C1 segment of cervical spinal cord (tissue), 14 donors: ENCODE results near the gene APOL5.
"Not testable (repeated sequence)": the region's sequence is repeated elsewhere in the genome, so short reads cannot be mapped to it uniquely, and the experiment has no call there.

Source experiments
- DNase-seq, 14 donors: peaks; one replicate each; lab custom pipeline; 2025; lab: John Stamatoyannopoulos, UW

The APOL5 gene, protein sequence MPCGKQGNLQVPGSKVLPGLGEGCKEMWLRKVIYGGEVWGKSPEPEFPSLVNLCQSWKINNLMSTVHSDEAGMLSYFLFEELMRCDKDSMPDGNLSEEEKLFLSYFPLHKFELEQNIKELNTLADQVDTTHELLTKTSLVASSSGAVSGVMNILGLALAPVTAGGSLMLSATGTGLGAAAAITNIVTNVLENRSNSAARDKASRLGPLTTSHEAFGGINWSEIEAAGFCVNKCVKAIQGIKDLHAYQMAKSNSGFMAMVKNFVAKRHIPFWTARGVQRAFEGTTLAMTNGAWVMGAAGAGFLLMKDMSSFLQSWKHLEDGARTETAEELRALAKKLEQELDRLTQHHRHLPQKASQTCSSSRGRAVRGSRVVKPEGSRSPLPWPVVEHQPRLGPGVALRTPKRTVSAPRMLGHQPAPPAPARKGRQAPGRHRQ

GRCh38 chr22:35717572-35717971, at the start of gene APOL5:
Gene APOL5 (plus strand): TSS chr22:35717872. CDS start chr22:35717872, 0 bp downstream.
- no peak for DNase-seq

DNA sequence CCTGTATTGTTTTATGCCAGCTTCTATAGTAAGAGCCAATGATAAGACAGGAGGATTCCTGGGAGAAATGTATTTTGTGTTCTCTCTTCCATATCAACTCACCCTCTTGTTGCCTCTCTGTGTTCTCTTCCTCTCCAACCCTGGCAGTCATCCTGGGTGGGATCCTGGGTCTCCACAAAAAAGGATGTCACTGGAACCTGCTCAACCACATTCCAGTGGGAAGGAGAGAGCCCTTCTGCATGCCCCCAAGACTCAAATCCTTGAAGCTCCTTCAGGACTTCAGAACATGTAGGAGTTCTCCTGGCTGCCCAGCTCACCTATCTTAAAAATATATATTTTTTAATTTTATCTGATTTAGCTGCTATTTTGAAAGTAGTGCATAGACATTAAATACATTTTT, 43.3 kb upstream of the APOL5 start:
- DNase-seq = no peak

GRCh38 chr22:35676065-35676464, 41.6 kb upstream of the APOL5 start:
- not testable (repeated sequence) for DNase-seq

DNA sequence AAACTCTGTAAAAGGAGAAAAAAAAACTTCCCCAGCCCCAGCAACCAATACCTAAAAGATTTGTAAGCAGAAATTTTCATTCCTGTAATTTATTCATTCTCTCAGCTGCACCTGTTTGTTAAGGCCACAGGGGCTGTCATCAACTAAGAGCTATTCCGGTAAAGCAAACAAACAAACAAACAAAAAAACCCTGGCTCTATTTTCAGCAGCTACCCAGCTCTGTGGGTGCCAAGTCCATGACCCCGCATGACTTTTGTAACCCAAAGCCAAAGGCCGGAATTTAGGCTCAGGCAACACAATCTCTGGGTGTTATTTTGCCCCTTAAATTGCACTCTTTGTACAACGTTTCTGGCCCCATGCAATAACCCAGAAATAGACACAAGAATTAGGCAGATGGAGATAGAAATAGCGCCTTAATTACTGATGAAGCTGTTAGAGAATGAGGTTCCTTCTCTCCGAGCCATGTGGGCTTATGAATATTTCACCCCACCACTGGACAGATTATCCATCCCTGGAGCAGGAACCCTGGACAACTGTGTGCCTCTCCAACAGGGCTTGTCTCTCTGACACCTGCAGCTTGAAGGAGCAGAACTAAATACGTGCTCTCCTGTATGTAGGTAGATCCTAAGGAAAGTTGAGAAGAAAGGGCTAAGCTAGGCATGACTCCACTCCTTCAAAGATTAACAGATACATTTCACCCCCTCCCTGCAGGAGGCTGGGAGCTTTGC, 40.0 kb upstream of the APOL5 start:
- DNase-seq = no peak

DNA sequence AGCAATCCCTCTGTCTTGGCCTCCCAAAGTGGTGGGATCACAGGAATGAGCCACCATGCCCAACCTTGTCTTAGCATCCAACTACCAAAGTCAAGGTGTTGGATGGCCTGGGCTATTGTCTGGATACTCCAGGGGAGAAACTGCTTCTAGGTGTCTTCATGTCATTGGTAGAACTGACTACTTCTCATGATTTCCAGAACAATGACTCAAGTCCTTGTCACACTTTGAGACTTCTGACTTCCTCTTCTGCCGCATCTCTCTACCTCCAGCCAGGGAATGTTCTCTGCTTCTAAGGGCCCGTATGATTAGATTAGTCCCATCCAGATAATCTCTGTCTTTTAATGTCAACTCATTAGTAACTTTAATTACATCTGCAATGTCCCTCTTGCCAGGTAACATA, 38.8 kb upstream of the APOL5 start:
- no peak for DNase-seq

DNA sequence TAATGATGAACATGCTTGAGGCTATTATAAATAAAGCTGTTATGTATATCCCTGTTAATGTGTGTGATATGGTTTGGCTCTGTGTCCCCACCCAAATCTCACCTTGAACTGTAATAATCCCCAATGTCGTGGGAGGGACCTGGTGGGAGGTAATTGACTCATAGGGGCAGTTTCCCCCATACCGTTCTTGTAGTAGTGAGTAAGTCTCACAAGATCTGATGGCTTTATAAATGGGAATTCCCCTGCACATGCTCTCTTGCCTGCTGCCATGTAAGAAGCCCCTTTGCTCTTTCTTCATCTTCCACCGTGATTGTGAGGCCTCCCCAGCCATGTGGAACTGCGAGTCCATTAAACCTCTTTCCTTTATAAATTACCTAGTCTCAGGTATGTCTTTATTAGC, 38.2 kb upstream of the APOL5 start:
- DNase-seq = not testable (repeated sequence)

- DNase-seq = no peak
Observed at GRCh38 chr22:35681454-35682052, 36.1 kb upstream of the APOL5 start.

GRCh38 chr22:35683560-35683959, 34.1 kb upstream of the APOL5 start:
- DNase-seq = no peak

- DNase-seq = peak in 1 of 14 donors; percentile 10
Observed at GRCh38 chr22:35684270-35684700, 33.4 kb upstream of the APOL5 start.

- DNase-seq = no peak
Observed at GRCh38 chr22:35684732-35685131, 32.9 kb upstream of the APOL5 start.

DNA sequence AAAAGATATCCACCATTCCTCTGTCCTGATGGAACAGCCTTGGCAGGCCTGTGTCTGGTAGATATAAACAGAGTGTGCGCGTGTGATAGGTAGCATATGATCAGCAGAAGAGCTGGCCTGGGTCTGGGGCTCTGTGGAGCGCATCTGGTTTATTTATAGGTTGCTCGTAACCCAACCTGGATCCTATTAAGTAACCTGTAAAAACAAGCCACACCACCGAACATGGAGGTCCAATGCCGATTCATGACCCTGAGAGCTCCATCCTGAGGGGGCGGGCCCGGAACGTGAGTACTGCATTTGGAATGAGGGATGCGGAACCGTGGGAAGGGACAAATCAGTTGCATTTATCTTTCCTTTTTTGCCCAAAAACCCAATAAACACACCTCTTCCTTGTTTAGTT, 31.9 kb upstream of the APOL5 start:
- no peak for DNase-seq

- DNase-seq = no peak
Observed at GRCh38 chr22:35686298-35686697, 31.4 kb upstream of the APOL5 start.

DNA sequence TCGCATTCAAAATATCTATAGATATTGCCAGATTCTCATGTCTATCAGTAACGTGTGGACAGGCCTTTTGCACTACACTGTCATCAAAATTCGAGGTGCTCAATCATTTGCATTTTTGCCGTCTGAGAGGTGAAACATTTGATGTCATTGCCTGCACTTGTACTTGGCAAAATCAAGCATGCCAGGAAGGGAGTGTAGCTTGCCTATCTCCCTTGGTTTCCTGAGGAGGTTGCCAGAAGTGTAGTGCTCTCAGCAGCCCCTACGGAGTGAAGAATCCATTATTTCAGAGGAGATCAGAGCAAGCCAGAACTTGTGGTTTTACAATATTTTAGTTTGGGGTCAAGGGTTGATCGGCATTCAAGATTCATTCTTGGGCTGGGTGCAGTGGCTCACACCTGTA, 30.2 kb upstream of the APOL5 start:
- DNase-seq = no peak

- no peak for DNase-seq
Observed at GRCh38 chr22:35688913-35689675, 28.6 kb upstream of the APOL5 start.

DNA sequence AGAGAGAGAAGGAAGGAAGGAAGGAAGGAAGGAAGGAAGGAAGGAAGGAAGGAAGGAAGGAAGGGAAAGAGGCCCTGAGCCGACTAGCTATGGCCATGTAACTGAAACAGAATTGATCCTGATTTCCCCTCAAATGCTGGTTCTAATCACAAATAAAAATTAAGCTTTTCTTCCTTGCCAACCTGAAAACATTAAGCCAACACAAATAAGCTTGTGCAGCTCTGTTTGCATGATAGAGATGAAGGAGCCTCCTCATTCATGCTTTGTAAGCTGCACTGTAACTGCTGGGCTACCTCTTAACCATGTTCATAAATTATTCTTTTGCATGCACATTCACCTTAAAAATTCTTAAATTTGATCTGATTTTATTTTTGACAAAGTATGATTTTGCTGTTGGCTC, 27.7 kb upstream of the APOL5 start:
- DNase-seq = no peak

DNA sequence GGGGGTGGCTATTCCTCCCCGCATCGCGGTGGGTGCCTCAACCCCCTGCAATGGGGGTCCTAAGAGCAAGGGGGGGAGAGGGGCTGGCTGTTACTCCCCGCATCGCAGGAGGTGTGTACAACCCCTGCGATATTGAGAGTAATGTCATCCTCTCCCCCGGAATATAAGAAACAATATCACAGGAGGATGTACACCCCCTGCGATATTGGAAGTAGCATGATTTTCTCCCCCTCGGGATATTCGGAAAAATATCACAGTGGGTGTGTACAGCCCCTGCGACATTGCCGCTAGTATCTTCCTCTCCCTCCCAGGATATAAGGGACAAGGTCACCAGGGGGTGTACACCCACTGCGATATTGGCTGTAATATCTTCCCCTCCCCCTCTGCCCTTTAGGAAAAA, 22.5 kb upstream of the APOL5 start:
- DNase-seq = no peak

- DNase-seq = no peak
Observed at GRCh38 chr22:35697142-35697541, 20.5 kb upstream of the APOL5 start.

DNA sequence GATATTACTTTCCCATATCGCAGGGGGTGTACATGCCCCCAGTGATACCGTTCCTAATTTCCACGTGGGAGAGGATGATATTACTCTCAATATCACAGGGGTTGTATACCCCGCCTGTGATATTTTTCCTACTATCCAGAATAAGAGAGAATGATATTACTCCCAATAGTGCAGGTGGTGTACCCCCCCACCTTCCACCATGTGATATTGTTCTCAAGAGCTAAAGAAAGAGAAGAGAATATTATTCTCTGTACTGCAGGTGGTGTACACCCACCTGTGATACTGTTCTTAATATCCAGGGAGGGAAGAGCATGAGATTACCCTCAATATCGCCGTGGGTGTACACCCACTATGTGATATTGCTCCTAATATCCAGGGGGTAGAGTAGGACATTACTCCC, 17.8 kb upstream of the APOL5 start:
- not testable (repeated sequence) for DNase-seq

- DNase-seq = no peak
Observed at GRCh38 chr22:35703861-35704584, 13.6 kb upstream of the APOL5 start.

GRCh38 chr22:35705141-35705540, 12.5 kb upstream of the APOL5 start:
- DNase-seq = no peak

DNA sequence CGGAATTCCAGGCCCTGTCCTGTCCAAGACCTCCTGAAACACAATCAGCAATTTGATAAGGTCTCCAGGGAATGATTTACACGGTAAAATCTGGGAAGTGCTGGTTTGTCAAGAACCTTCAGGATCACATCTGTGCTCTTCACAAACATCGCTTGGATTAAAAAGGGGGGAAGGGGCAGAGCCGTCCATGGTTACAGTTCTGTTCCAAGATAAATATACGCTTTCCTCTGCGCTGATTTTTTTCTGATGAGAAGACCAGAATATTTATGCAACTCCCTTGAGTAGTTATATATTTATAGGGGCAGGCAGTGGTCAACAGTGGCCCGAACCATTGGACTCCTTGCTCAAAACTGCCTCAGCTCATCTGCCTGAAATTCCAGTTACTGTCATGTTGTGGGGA, 9.2 kb upstream of the APOL5 start:
- no peak for DNase-seq
